Activated CD8-positive, alpha-beta T cell treated with anti-CD3 and anti-CD28 coated beads for 36 hours (primary cell): ENCODE data around the gene HS6ST2. TPM values are rescaled to one million over a fixed set of nuclear protein-coding genes. Genes with fewer than 3 reads are reported as not detected.
"Not testable (repeated sequence)": the region's sequence is repeated elsewhere in the genome, so short reads cannot be mapped to it uniquely, and the experiment has no call there.

ENCODE experiments used
- ATAC-seq: fragments of 200-7000 bp; cut with Tn5 transposase; one replicate; pipeline ENCODE4 v1.10.0; 2021; ENCODE audit warnings: mild to moderate bottlenecking, moderate library complexity
- CTCF ChIA-PET: fragments of 350-600 bp; sonication (Branson Sonifier 250); formaldehyde crosslinking; loops from one replicate; lab custom pipeline; 2021; ENCODE audit warnings: antibody characterized with exemption; lab: Charles Lee
- POLR2A ChIA-PET: fragments of 350-600 bp; sonication (Branson Sonifier 250); formaldehyde crosslinking; loops from one replicate; lab custom pipeline; 2021; ENCODE audit warnings: antibody characterized with exemption; lab: Charles Lee
- DNase-seq: peaks from one replicate; pipeline ENCODE4 v3.0.0-alpha.2; 2020
- H3K27ac Mint-ChIP-seq: one replicate; pipeline ENCODE4 v1.8.0; 2021; ENCODE audit warnings: mild to moderate bottlenecking, mixed read lengths
- H3K27me3 Mint-ChIP-seq: one replicate; pipeline ENCODE4 v1.8.0; 2021; ENCODE audit warnings: mixed read lengths
- H3K36me3 Mint-ChIP-seq: one replicate; pipeline ENCODE4 v1.8.0; 2021; ENCODE audit warnings: low read depth, mixed read lengths
- H3K4me1 Mint-ChIP-seq: one replicate; pipeline ENCODE4 v1.8.0; 2021; ENCODE audit warnings: low read depth, mixed read lengths
- H3K4me3 Mint-ChIP-seq: one replicate; pipeline ENCODE4 v1.8.0; 2021; ENCODE audit warnings: mild to moderate bottlenecking, moderate library complexity, mixed read lengths
- H3K9me3 Mint-ChIP-seq: one replicate; pipeline ENCODE4 v1.8.0; 2021; ENCODE audit warnings: mixed read lengths
- CTCF ChIP-seq: fragments of 200-600 bp; IDR thresholded peaks from one replicate; pipeline ENCODE4 v1.8.0; 2022; ENCODE audit warnings: antibody characterized with exemption, mild to moderate bottlenecking
- intact Hi-C: fragments of 100-400 bp; cut with micrococcal nuclease; formaldehyde crosslinking; loops from one replicate; pipeline ENCODE4 v1.10.0; 2022
- total RNA-seq, 2 experiments: library from RNA; stranded (reverse); gene quantifications; one replicate each; pipeline ENCODE4 v1.2.3, GENCODE V29; 2021

HS6ST2 gene
- total RNA-seq, 2 experiments from 2014 or later = 0.14 to 0.47 TPM

GRCh38 chrX:132909643-132910042, 48.8 kb downstream of the HS6ST2 start:
- H3K27me3 Mint-ChIP-seq = peaks cover 2% of the 10 kb centered on the region
- no peaks in the 10 kb centered on the region for H3K9me3 Mint-ChIP-seq
- ChIA-PET POLR2A (no interaction called here), CTCF (no interaction called here)
- no peak overlapping the region for H3K27ac Mint-ChIP-seq
- no peak overlapping the region for H3K4me3 Mint-ChIP-seq
- no peaks in the 10 kb centered on the region for H3K4me1 Mint-ChIP-seq
- no peaks in the 10 kb centered on the region for H3K36me3 Mint-ChIP-seq
- no peak for TF ChIP-seq CTCF
- DNase-seq (no peak), ATAC-seq (no peak)
- intact Hi-C loops = no loop called here

- TF ChIP-seq CTCF = no peak
Measured at GRCh38 chrX:132908891-132909290, 49.5 kb downstream of the HS6ST2 start.

DNA sequence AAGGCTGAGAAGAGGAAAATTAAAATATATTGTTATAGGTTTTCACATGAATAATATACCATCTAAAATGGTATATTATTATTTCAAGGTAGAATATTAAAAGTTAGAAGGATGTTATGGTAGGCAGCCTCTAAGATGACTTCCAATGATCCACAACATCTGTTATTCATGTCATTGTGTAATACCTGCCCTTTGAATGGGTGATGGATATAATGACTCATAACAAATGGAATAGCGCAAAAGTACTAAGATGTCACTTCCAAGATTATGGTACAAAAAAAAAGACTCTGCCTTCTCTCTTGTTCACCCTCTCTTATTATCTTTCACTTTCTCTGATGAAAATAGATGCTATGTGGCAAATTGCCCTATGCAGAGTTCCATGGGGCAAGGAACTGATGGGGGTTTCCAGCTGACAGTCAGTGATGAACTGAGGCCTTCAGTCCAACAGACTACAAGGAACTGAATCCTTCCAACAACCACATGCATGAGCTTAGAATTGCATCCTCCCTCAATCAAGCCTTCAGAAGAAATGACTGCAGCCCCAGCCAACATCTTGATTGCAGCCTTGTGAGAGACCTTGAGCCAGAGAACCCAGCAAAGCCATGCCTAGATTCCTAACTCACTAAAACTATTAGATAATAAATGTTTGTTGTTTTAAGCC, 57.7 kb downstream of the HS6ST2 start:
- H3K27me3 Mint-ChIP-seq = no peaks in the 10 kb centered on the region
- no peak for TF ChIP-seq CTCF
- CTCF ChIA-PET = no interaction called here
- no peaks in the 10 kb centered on the region for H3K36me3 Mint-ChIP-seq
- no peak overlapping the region for H3K27ac Mint-ChIP-seq
- no peaks in the 10 kb centered on the region for H3K4me1 Mint-ChIP-seq
- intact Hi-C loops = no loop called here
- no peaks in the 10 kb centered on the region for H3K9me3 Mint-ChIP-seq
- POLR2A ChIA-PET = no interaction called here
- ATAC-seq = no peak
- H3K4me3 Mint-ChIP-seq = no peak overlapping the region
- DNase-seq = no peak

More at GRCh38 chrX:132908891-132909290, 49.5 kb downstream of the HS6ST2 start:
- CTCF ChIA-PET = no interaction called here
- POLR2A ChIA-PET = no interaction called here
- intact Hi-C loops = no loop called here
- no peaks in the 10 kb centered on the region for H3K9me3 Mint-ChIP-seq
- no peak for DNase-seq
- H3K4me3 Mint-ChIP-seq = no peak overlapping the region
- H3K27ac Mint-ChIP-seq = no peak overlapping the region
- no peaks in the 10 kb centered on the region for H3K36me3 Mint-ChIP-seq
- ATAC-seq = no peak
- H3K4me1 Mint-ChIP-seq = no peaks in the 10 kb centered on the region
- peaks cover 2% of the 10 kb centered on the region for H3K27me3 Mint-ChIP-seq

DNA sequence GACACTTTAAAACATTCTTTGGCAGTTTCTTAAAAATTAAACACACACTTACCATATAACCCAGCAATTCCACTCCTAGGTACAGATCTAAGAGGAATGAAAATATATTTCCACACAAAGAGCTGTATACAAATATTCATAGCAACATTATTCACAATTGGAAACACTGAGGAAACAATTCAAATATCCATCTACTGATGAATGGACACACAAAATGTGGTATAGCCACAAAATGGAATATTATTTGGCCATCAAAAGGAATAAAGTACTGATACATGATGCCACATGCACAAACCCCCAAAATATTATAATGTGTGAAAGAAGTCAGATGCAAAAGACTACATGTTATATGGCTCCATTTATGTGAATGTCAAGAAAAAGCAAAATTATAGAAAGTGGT, 70.9 kb downstream of the HS6ST2 start:
- ChIA-PET POLR2A (no interaction called here), CTCF (no interaction called here)
- no peak overlapping the region for H3K27ac Mint-ChIP-seq
- DNase-seq (no peak), ATAC-seq (no peak)
- intact Hi-C loops = no loop called here
- H3K27me3 Mint-ChIP-seq = peaks cover 4% of the 10 kb centered on the region
- no peak overlapping the region for H3K4me3 Mint-ChIP-seq
- H3K36me3 Mint-ChIP-seq = no peaks in the 10 kb centered on the region
- H3K4me1 Mint-ChIP-seq = no peaks in the 10 kb centered on the region
- no peak for TF ChIP-seq CTCF
- H3K9me3 Mint-ChIP-seq = no peaks in the 10 kb centered on the region

DNA sequence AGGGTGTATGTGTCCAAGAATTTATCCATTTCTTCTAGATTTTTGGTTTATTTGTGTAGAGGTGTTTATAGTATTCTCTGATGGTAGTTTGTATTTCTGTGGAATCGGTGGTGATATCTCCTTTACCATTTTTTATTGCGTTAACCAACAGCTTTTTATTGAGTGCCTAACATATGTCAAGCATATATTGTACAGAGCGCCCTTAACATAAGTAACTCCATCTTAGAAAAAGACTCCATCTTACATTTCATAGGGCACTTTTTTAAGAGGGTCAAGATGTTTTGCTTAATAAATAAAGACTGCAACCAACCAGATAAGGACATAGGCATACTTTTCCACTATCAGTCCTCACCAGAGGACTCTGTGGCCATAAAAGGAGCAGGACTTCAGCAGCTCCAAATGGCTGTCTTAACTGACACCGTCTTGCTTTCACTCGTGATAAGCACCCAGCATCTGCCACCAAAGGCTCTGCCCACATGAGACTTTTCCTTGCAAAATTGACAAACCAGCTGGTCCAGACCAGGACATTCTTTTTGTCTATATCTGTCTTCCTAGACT, 75.0 kb downstream of the HS6ST2 start:
- ATAC-seq = no peak
- Mint-ChIP-seq H3K4me3 (no peak overlapping the region), H3K27ac (no peak overlapping the region), H3K36me3 (no peaks in the 10 kb centered on the region), H3K27me3 (peaks cover 4% of the 10 kb centered on the region), H3K4me1 (no peaks in the 10 kb centered on the region), H3K9me3 (no peaks in the 10 kb centered on the region)
- TF ChIP-seq CTCF = no peak
- intact Hi-C loops = no loop called here
- ChIA-PET POLR2A (no interaction called here), CTCF (no interaction called here)
- DNase-seq = no peak

GRCh38 chrX:132880753-132881152, 77.7 kb downstream of the HS6ST2 start:
- H3K27ac Mint-ChIP-seq, H3K4me1 Mint-ChIP-seq, H3K36me3 Mint-ChIP-seq, H3K4me3 Mint-ChIP-seq, DNase-seq, ATAC-seq, H3K27me3 Mint-ChIP-seq, POLR2A ChIA-PET, intact Hi-C loops, CTCF ChIA-PET, H3K9me3 Mint-ChIP-seq: not testable (repeated sequence)
